ENCODE data around the gene WFDC1.

- TF ChIP-seq, protein P1, sequence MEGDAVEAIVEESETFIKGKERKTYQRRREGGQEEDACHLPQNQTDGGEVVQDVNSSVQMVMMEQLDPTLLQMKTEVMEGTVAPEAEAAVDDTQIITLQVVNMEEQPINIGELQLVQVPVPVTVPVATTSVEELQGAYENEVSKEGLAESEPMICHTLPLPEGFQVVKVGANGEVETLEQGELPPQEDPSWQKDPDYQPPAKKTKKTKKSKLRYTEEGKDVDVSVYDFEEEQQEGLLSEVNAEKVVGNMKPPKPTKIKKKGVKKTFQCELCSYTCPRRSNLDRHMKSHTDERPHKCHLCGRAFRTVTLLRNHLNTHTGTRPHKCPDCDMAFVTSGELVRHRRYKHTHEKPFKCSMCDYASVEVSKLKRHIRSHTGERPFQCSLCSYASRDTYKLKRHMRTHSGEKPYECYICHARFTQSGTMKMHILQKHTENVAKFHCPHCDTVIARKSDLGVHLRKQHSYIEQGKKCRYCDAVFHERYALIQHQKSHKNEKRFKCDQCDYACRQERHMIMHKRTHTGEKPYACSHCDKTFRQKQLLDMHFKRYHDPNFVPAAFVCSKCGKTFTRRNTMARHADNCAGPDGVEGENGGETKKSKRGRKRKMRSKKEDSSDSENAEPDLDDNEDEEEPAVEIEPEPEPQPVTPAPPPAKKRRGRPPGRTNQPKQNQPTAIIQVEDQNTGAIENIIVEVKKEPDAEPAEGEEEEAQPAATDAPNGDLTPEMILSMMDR (IDR thresholded peaks at IDR 0.05): no peak
- TF ChIP-seq POLR2A (IDR thresholded peaks at IDR 0.05): no peak
Measured at GRCh38 chr16:84340325-84341040, 45.8 kb downstream of the WFDC1 start.

Measured in uterus (tissue), 2 donors.